ENCODE results near the gene CADM1.

GRCh38 chr11:115409691-115410220, 94.5 kb downstream of the CADM1 start:
- TF ChIP-seq CTCF (IDR thresholded peaks at IDR 0.05; ENCODE audit: low read length) (no peak), EZH2 (optimal IDR thresholded peaks at IDR 0.05; ENCODE audit: low read depth, low read length) (no peak), EZH2phosphoT487 (IDR thresholded peaks at IDR 0.05; ENCODE audit: low read length) (no peak)
